GM21526 (cell line): Measurements from ENCODE around the gene CDK3.

Source experiments
- ATAC-seq: cut with Tn5 transposase; IDR thresholded peaks from one replicate; pipeline ENCODE4 v1.9.1; 2021; ENCODE audit warnings: moderate library complexity; ENCODE audit not compliant: unreplicated experiment, low FRiP score

The CDK3 gene

GRCh38 chr17:76013377-76013932 lies 12.8 kb downstream of the CDK3 start:
- no peak for ATAC-seq

GRCh38 chr17:76014100-76014924 lies 13.7 kb downstream of the CDK3 start:
- peak; percentile 55 for ATAC-seq

- ATAC-seq = no peak
Observed at GRCh38 chr17:76014925-76015261, 14.2 kb downstream of the CDK3 start.

- no peak for ATAC-seq
Observed at GRCh38 chr17:76017481-76018339, 17.1 kb downstream of the CDK3 start.

DNA sequence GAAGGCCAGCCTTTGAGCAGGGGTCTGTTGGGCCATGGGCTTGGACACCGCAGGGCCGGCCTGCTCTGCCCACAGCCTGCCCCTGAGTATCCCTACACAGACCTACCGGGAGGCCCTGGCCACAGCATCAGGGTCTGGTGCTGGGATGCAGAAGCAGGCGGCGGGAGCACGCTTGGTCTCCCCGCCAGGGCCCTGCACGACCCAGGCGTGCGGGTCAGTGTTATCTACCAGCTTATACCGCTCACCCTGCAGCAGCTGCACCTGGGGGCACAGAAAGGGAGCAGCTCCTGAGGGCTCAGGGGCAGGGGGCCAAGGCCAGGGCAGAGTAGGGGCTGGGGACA lies 17.7 kb downstream of the CDK3 start:
- no peak for ATAC-seq

GRCh38 chr17:76018801-76019200 lies 18.1 kb downstream of the CDK3 start:
- ATAC-seq = no peak

- no peak for ATAC-seq
Observed at GRCh38 chr17:76019833-76020467, 19.3 kb downstream of the CDK3 start.

- no peak for ATAC-seq
Observed at GRCh38 chr17:76022285-76022684, 21.6 kb downstream of the CDK3 start.

DNA sequence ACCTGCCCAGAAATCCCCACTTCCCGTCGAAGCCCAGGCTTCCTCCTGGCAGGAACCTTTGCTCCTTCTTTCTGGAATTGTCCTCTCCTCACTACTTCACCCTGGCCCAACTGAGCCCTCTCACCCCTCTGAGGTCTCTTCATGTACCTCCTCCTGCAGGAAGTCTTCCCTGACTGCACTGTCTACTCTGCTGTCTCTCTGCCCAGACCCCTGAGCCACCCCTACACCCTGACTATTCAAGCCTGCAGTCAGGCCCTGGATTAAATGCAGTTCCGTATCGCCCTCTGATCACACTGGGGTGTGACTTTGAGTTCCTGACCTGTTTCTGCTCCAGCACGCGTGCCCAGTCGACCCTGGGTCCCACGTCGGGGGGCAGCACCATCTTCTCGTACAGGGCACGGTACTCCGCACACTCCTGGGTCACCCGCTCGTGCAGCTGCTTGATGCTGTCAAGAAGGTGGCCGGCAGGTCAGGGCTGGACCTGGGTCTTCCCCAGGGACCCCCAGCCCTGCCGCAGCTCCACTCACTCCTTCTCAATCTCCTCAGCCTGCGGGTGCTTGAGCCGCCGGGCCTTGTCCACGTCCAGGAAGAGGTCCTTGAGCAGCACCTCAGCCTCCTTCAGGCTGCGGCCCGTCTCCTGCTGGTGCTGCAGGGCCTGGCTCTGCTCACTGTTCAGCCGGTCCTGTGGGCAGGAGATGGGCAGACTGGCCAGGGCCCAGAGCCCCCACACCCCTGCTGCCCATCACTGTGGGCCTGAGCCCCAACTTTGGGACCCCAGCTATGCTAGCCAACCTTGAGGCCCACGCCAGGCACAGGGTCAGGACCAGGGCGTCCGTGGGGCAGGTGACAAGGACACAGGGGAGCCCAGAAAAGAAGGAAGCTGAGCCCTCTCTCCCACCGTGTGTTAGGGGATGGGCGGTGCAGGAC lies 22.6 kb downstream of the CDK3 start:
- ATAC-seq = no peak

- ATAC-seq = no peak
Observed at GRCh38 chr17:76023900-76024237, 23.2 kb downstream of the CDK3 start.

- no peak for ATAC-seq
Observed at GRCh38 chr17:76024353-76024752, 23.7 kb downstream of the CDK3 start.

DNA sequence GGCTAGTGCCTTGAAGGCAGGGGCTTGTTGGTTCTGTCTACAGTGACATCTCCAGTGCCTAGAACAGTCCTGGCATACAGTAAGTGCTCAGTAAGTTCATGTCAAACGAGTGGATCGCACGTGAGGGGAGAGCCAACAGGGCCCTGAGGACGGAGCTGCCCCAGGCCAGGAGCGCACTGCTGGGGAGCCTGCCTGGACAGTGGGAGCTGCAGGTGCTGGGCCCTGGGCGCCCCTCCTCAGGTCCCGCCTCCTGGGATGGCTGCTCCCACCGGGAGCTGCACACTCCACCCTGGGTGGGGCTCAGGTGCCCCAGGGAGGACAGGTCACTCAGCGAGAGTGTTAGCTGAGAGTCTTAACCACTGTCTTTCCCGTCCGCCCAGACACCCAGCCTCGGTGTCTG lies 24.6 kb downstream of the CDK3 start:
- ATAC-seq = no peak

DNA sequence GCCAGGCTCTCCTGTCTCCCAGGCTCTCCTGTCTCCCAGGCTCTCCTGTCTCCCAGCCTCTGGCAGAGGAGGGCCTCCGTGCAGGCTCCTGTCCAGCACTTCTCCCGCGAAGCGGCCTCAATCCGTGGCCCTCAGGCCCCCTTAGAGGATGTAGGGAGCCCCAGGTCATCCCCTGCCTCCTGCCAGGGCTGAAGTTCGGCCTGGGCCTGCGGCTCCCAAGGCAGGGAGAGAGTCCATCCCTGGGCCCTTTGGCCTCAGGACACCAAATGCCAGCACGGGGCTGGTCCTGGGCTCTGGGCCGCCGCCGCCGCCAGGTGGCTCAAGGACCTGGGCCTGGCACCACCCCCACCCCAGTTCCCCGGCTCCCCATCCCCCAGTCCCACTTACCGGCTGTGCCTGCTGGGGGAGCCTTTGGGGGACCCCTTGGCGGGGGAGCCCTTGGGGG lies 26.1 kb downstream of the CDK3 start:
- no peak for ATAC-seq

GRCh38 chr17:76027159-76027839 lies 26.6 kb downstream of the CDK3 start, which contains the start of gene EVPL:
Gene EVPL (minus strand): TSS chr17:76027306. CDS start chr17:76027198, 108 bp downstream.
- no peak for ATAC-seq

DNA sequence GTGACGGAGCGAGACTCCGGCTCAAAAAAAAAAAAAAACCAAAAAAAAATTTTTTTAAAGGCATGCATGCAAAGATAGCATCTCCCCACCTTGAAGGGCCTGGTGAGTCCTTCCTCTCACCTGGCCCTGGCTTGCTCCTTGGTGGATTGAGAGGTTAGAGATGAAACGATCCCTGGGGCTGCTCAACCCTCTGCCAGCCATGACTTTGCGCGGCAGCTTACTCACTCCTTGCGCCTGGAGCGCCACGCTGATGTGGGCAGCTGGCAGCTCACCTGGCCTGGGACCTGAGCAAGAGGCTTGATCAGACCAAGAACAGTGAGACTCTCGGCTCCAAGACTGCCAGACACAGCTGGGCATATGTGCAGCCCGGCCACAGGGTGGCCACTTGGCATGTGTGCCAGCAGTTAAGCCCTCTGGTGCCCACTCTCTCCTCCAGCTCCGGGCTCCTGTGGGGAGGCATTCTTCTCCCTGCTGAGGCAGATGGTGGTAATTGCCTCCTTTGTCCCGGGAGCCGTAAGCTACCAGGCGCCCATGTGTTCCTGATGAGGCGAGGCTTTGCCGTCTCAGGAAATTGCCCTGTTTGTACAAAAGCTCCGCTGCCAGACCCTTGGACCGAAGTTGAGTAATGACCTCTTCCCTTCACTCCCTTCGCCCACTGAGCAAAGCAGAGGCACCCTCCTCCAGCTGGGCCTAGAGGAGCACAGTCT lies 31.6 kb downstream of the CDK3 start:
- no peak for ATAC-seq

DNA sequence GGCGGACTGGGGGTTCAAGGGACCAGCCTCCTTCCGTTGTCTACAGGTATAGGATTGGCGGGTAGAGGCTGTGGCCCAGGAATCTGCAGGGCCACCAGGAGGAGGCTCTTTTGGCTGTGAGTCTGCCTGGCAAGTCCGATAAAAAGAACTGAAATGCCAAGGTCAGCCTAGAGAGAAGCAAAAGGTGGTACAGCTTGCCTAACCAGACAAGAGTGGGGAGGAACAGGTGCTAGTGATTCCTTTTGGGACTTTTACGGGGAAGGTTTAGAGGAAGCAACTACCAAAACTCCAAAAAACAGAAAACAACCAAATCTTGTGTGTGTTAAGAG lies 32.1 kb downstream of the CDK3 start:
- no peak for ATAC-seq

DNA sequence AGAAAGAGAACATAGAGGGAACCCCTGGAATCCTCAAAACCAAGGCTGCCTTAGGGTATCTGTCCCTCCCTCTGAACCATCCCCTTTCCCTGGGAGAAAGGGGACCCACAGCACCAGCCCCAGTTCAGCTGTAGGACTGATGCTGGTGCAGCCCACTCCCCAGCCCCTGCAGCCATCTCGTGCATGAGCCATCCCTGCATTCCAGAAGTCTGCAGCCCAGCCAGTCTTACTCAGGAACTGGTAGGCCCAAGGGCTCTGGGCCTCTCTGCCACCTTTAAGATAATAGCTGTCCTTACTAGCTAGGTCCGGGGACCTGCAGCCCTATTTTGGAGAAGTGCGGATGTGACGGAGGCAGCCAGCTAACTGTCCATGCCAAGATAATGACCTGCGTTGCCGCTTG lies 32.5 kb downstream of the CDK3 start:
- ATAC-seq = no peak

- no peak for ATAC-seq
Observed at GRCh38 chr17:76034428-76035350, 34.0 kb downstream of the CDK3 start.
